SKM-1 treated with dmso at 0.1 percent for 144 hours (cell line): ENCODE measurements around the gene MBLAC1.

Experiments
- DNase-seq: peaks from one replicate; lab custom pipeline; 2025; ENCODE audit not compliant: unreplicated experiment; lab: John Stamatoyannopoulos, UW

The MBLAC1 gene

GRCh38 chr7:100170101-100170897 lies 43.5 kb downstream of the MBLAC1 start:
- DNase-seq, result no peak

GRCh38 chr7:100171087-100171681 lies 44.4 kb downstream of the MBLAC1 start:
- DNase-seq, result no peak

GRCh38 chr7:100171840-100172239 lies 45.1 kb downstream of the MBLAC1 start:
- DNase-seq, result no peak

- no peak for DNase-seq
Observed at GRCh38 chr7:100173806-100174495, 47.2 kb downstream of the MBLAC1 start.

- DNase-seq, result no peak
Observed at GRCh38 chr7:100174582-100174981, 47.8 kb downstream of the MBLAC1 start.

- DNase-seq, result no peak
Observed at GRCh38 chr7:100175296-100175935, 48.6 kb downstream of the MBLAC1 start.

- no peak for DNase-seq
Observed at GRCh38 chr7:100176096-100177044, 49.6 kb downstream of the MBLAC1 start.

GRCh38 chr7:100177045-100178001 lies 50.6 kb downstream of the MBLAC1 start, which contains the start of the genes GPC2 and STAG3:
TSS of gene GPC2 (minus strand) at chr7:100177381. CDS start at chr7:100177199, 182 bp downstream.
TSS of gene STAG3 (plus strand) at chr7:100177918. CDS start at chr7:100180557, 2,639 bp downstream.
- peak; percentile 94 for DNase-seq
